ENCODE measurements around the gene ATAD3C.
"Not testable (repeated sequence)": the region's sequence is repeated elsewhere in the genome, so short reads cannot be mapped to it uniquely, and the experiment has no call there.

The ATAD3C gene

DNA sequence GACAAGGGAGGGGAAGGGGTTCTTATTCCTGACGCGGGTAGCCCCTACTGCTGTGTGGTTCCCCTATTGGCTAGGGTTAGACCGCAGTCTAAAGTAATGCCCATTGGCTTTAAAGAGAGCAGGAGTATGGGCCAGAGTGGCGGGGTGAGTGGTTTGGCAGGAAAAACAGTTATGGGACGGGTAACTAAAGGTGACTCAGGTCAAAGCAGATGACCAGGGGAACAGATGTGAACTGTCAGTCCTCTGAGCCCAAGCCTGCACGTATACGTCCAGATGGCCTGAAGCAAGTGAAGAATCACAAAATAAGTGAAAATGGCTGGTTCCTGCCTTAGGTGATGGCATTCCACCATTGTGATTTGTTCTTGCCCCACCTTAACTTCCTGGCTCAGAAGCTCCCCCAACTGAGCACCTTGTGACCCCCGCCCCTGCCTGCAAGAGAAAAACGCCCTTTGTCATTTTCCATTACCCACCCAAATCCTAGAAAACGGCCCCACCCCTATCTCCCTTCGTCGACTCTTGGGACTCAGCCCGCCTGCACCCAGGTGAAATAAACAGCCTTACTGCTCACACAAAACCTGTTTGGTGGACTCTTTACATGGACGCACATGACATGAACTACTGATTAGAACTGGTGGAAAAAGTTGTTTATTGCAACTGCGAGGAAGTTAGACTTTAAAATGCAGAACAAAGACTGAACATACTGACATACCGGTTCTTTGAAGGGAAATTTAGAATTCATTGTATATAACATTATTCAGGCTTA lies 21.3 kb downstream of the ATAD3C start:
- peak; percentile 23 for DNase-seq (ENCODE audit: low read depth)
- TF ChIP-seq CTCF (IDR thresholded peaks at IDR 0.05; ENCODE audit: control insufficient read depth, extremely low read depth, insufficient read depth) = no peak
- peak overlapping the region; percentile 61 for H3K4me3 ChIP-seq (ENCODE audit: low read depth, low read length)

- no peak for TF ChIP-seq CTCF (IDR thresholded peaks at IDR 0.05; ENCODE audit: control insufficient read depth, extremely low read depth, insufficient read depth)
- peak within 1 kb of the TSS; percentile 61 for H3K4me3 ChIP-seq (ENCODE audit: low read depth, low read length)
- DNase-seq (ENCODE audit: low read depth) = peak; percentile 64
Measured at GRCh38 chr1:1471389-1472052, 22.0 kb downstream of the ATAD3C start, which contains the start of gene ATAD3B. TSS of gene ATAD3B (plus strand) at chr1:1471765. CDS start at chr1:1471885, 120 bp downstream.

GRCh38 chr1:1472053-1472876 lies 22.8 kb downstream of the ATAD3C start:
- not testable (repeated sequence) for DNase-seq (ENCODE audit: low read depth)
- peak overlapping the region; percentile 61 for H3K4me3 ChIP-seq (ENCODE audit: low read depth, low read length)

DNA sequence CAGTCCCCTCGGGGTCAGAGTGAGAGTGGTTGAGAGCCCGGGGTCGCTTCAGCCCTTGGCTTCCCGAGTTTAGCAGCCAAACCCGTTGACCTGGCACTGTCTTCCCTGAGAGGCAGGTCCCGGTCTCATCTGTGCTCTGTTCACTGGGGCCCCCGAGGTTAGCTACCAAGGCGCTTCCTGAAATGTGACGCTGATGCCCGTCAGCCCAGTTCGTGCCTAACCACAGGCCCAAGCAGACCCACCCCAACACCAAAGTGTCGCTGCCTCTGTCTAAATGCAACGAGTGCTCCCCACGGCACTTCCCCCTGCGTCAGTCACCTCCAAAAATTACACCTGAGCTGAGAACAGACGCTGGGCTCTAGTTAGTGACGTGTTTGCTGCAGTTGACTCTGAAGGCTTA lies 26.5 kb downstream of the ATAD3C start:
- DNase-seq (ENCODE audit: low read depth); H3K4me3 ChIP-seq (ENCODE audit: low read depth, low read length): not testable (repeated sequence)

DNA sequence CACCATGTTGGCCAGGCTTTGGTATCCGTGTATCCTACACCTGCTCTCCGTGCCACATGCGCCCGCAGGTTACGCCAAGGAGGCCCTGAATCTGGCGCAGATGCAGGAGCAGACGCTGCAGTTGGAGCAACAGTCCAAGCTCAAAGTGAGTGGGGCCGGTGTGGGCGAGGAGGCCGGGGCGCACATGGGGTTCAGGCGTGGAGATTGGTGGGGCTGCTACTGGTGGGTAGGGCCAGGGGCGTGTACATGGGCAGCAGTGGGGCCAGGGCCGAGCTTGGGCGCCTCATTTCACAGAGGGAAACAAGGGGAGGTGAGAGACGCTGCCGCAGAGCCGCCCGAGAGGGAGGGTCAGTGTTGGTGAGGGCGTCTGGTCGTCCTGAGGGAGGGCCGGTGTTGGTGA lies 27.7 kb downstream of the ATAD3C start:
- H3K4me3 ChIP-seq (ENCODE audit: low read depth, low read length) = no peak overlapping the region
- no peak for DNase-seq (ENCODE audit: low read depth)
- no peak for TF ChIP-seq CTCF (IDR thresholded peaks at IDR 0.05; ENCODE audit: control insufficient read depth, extremely low read depth, insufficient read depth)

- DNase-seq (ENCODE audit: low read depth) = no peak
- no peak for TF ChIP-seq CTCF (IDR thresholded peaks at IDR 0.05; ENCODE audit: control insufficient read depth, extremely low read depth, insufficient read depth)
- no peak overlapping the region for H3K4me3 ChIP-seq (ENCODE audit: low read depth, low read length)
Measured at GRCh38 chr1:1479547-1480487, 30.3 kb downstream of the ATAD3C start.

DNA sequence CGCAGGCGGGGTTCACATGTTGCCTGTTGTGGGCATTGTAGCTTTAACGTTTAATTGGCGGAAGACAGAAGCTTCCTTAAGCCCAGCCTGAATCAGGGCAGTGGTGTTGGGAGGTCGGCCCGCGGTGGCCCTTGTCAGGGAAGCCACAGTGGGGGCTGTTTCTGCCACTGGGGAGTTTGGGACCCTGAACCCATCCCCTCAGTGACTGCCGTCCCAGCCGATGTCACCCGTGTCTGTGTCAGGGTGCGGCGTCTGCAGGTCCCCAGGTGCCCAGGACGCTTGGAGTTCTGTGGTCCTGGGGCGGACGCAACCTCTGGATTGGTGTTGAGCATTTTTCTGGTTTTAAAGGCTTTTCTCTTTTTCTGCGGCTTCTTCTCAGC lies 31.0 kb downstream of the ATAD3C start:
- H3K4me3 ChIP-seq (ENCODE audit: low read depth, low read length); DNase-seq (ENCODE audit: low read depth): not testable (repeated sequence)

DNA sequence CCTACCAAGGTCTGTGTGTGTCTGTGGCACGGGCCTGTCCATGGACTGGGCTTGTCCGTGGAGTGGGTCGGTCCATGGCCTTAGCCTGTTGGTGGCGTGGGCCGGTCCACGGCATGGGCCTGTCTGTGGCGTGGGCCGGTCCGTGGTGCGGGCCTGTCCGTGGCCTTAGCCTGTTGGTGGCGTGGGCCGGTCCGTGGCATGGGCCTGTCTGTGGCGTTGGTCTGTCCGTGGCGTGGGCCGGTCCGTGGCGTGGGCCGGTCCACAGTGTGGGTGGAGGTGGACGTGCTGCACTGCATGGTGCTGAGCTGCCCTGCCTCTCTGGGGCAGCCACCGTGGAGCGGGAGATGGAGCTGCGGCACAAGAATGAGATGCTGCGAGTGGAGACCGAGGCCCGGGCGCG lies 32.3 kb downstream of the ATAD3C start:
- H3K4me3 ChIP-seq (ENCODE audit: low read depth, low read length); DNase-seq (ENCODE audit: low read depth): not testable (repeated sequence)

Measured in LNCaP clone FGC (cell line).